GM12874 (cell line): ENCODE results near the gene GMNC.

Experiments
- CTCF ChIP-seq: IDR thresholded peaks from 2 replicates; pipeline ENCODE4 v1.5.1; 2011; ENCODE audit warnings: low read depth, mild to moderate bottlenecking, control low read depth, low read length, moderate library complexity; ENCODE audit not compliant: insufficient read depth

Gene GMNC

GRCh38 chr3:190864002-190864401, 1.5 kb upstream of the GMNC start:
- TF ChIP-seq CTCF, result no peak

GRCh38 chr3:190863119-190863465, 598 bp upstream of the GMNC start:
- no peak for TF ChIP-seq CTCF

- no peak for TF ChIP-seq CTCF
These were observed 2.0 kb downstream of the GMNC start for GRCh38 chr3:190860521-190860920.

GRCh38 chr3:190855151-190855550, 7.3 kb downstream of the GMNC start:
- TF ChIP-seq CTCF, result no peak

- TF ChIP-seq CTCF, result no peak
These were observed 8.4 kb downstream of the GMNC start for GRCh38 chr3:190854062-190854461.

- TF ChIP-seq CTCF, result no peak
These were observed 9.0 kb downstream of the GMNC start for GRCh38 chr3:190853464-190853863.

- TF ChIP-seq CTCF, result no peak
These were observed 12.9 kb downstream of the GMNC start for GRCh38 chr3:190849607-190850006.

GRCh38 chr3:190848870-190849269, 13.6 kb downstream of the GMNC start:
- no peak for TF ChIP-seq CTCF
